ENCODE data around the gene CRYAB. TPM values are rescaled to one million over a fixed set of nuclear protein-coding genes. Genes with fewer than 3 reads are reported as not detected.

CRYAB gene
- polyA plus RNA-seq, 4 donors: 12.4 to 260 (median 45.0) TPM

GRCh38 chr11:111932611-111932950, 21.0 kb upstream of the CRYAB start:
- no peaks in the 10 kb centered on the region for H3K27me3 ChIP-seq (ENCODE audit: control insufficient read depth in 3 of 3, insufficient read depth in 3 of 3, low read length in 3 of 3)
- DNase-seq: no peak
- WGBS, 3 donors: 71 to 82% (median 78%) methylated on average over 2 of the region's 2 CpGs
- no peak overlapping the region for H3K27ac ChIP-seq (ENCODE audit: low read depth in 1 of 3, low read length in 2 of 3)
- no peaks in the 10 kb centered on the region for H3K9me3 ChIP-seq (ENCODE audit: control insufficient read depth in 2 of 2, insufficient read depth in 1 of 2, low read depth in 1 of 2, low read length in 1 of 2)
- H3K4me1 ChIP-seq (ENCODE audit: control insufficient read depth in 3 of 3, insufficient read depth in 2 of 3, low read depth in 1 of 3, low read length in 2 of 3): peaks cover 0 to 13% (median 0%) of the 10 kb centered on the region in 3 donors
- H3K4me3 ChIP-seq (ENCODE audit: low read depth in 1 of 3, low read length in 3 of 3): no peak overlapping the region
- H3K36me3 ChIP-seq (ENCODE audit: control insufficient read depth in 3 of 3, insufficient read depth in 2 of 3, low read depth in 1 of 3, low read length in 3 of 3): no peaks in the 10 kb centered on the region
- no peak for FAIRE-seq

- WGBS, 3 donors: 25 to 55% (median 38%) methylated on average over 4 of the region's 4 CpGs
- FAIRE-seq: no peak
Measured at GRCh38 chr11:111930472-111930871, 18.9 kb upstream of the CRYAB start.

GRCh38 chr11:111926505-111927391, 15.2 kb upstream of the CRYAB start:
- no peaks in the 10 kb centered on the region for H3K27me3 ChIP-seq (ENCODE audit: control insufficient read depth in 3 of 3, insufficient read depth in 3 of 3, low read length in 3 of 3)
- H3K4me1 ChIP-seq (ENCODE audit: control insufficient read depth in 3 of 3, insufficient read depth in 2 of 3, low read depth in 1 of 3, low read length in 2 of 3): peaks cover 3 to 17% (median 7%) of the 10 kb centered on the region in 3 donors
- no peak for FAIRE-seq
- peak overlapping the region; percentile 82 to 96 (median 87) for H3K27ac ChIP-seq (ENCODE audit: low read depth in 1 of 3, low read length in 2 of 3)
- WGBS, 3 donors: 0 to 1% (median 1%) methylated on average over 47 of the region's 47 CpGs
- peak overlapping the region in 2 of 3 donors; percentile 34 to 50 for H3K4me3 ChIP-seq (ENCODE audit: low read depth in 1 of 3, low read length in 3 of 3)
- no peaks in the 10 kb centered on the region for H3K9me3 ChIP-seq (ENCODE audit: control insufficient read depth in 2 of 2, insufficient read depth in 1 of 2, low read depth in 1 of 2, low read length in 1 of 2)
- DNase-seq: peak; percentile 98 to 99
- peaks cover 0 to 9% (median 0%) of the 10 kb centered on the region in 3 donors for H3K36me3 ChIP-seq (ENCODE audit: control insufficient read depth in 3 of 3, insufficient read depth in 2 of 3, low read depth in 1 of 3, low read length in 3 of 3)

More at GRCh38 chr11:111930472-111930871, 18.9 kb upstream of the CRYAB start:
- no peak overlapping the region for H3K4me3 ChIP-seq (ENCODE audit: low read depth in 1 of 3, low read length in 3 of 3)
- H3K27ac ChIP-seq (ENCODE audit: low read depth in 1 of 3, low read length in 2 of 3): no peak overlapping the region
- no peaks in the 10 kb centered on the region for H3K9me3 ChIP-seq (ENCODE audit: control insufficient read depth in 2 of 2, insufficient read depth in 1 of 2, low read depth in 1 of 2, low read length in 1 of 2)
- peaks cover 3 to 16% (median 7%) of the 10 kb centered on the region in 3 donors for H3K4me1 ChIP-seq (ENCODE audit: control insufficient read depth in 3 of 3, insufficient read depth in 2 of 3, low read depth in 1 of 3, low read length in 2 of 3)
- no peak for DNase-seq
- peaks cover 0 to 8% (median 0%) of the 10 kb centered on the region in 3 donors for H3K36me3 ChIP-seq (ENCODE audit: control insufficient read depth in 3 of 3, insufficient read depth in 2 of 3, low read depth in 1 of 3, low read length in 3 of 3)
- H3K27me3 ChIP-seq (ENCODE audit: control insufficient read depth in 3 of 3, insufficient read depth in 3 of 3, low read length in 3 of 3): no peaks in the 10 kb centered on the region

- WGBS, 3 donors: 95 to 98% (median 97%) methylated on average over 16 of the region's 16 CpGs
- DNase-seq (no peak), FAIRE-seq (no peak)
- Histone ChIP-seq H3K9me3 (ENCODE audit: control insufficient read depth in 2 of 2, insufficient read depth in 1 of 2, low read depth in 1 of 2, low read length in 1 of 2) (no peaks in the 10 kb centered on the region), H3K4me3 (ENCODE audit: low read depth in 1 of 3, low read length in 3 of 3) (no peak overlapping the region), H3K4me1 (ENCODE audit: control insufficient read depth in 3 of 3, insufficient read depth in 2 of 3, low read depth in 1 of 3, low read length in 2 of 3) (peaks cover 3 to 17% (median 7%) of the 10 kb centered on the region in 3 donors), H3K27ac (ENCODE audit: low read depth in 1 of 3, low read length in 2 of 3) (peak overlapping the region; percentile 82 to 96 (median 87)), H3K27me3 (ENCODE audit: control insufficient read depth in 3 of 3, insufficient read depth in 3 of 3, low read length in 3 of 3) (no peaks in the 10 kb centered on the region), H3K36me3 (ENCODE audit: control insufficient read depth in 3 of 3, insufficient read depth in 2 of 3, low read depth in 1 of 3, low read length in 3 of 3) (peaks cover 0 to 9% (median 0%) of the 10 kb centered on the region in 3 donors)
Measured at GRCh38 chr11:111925953-111926352, 14.4 kb upstream of the CRYAB start.

- H3K4me3 ChIP-seq (ENCODE audit: low read depth in 1 of 3, low read length in 3 of 3): no peak overlapping the region
- no peaks in the 10 kb centered on the region for H3K27me3 ChIP-seq (ENCODE audit: control insufficient read depth in 3 of 3, insufficient read depth in 3 of 3, low read length in 3 of 3)
- H3K27ac ChIP-seq (ENCODE audit: low read depth in 1 of 3, low read length in 2 of 3): peak overlapping the region in 1 of 3 donors; percentile 38
- H3K36me3 ChIP-seq (ENCODE audit: control insufficient read depth in 3 of 3, insufficient read depth in 2 of 3, low read depth in 1 of 3, low read length in 3 of 3): peaks cover 0 to 9% (median 0%) of the 10 kb centered on the region in 3 donors
- no peak for DNase-seq
- peaks cover 3 to 21% (median 7%) of the 10 kb centered on the region in 3 donors for H3K4me1 ChIP-seq (ENCODE audit: control insufficient read depth in 3 of 3, insufficient read depth in 2 of 3, low read depth in 1 of 3, low read length in 2 of 3)
- no peak for FAIRE-seq
- no peaks in the 10 kb centered on the region for H3K9me3 ChIP-seq (ENCODE audit: control insufficient read depth in 2 of 2, insufficient read depth in 1 of 2, low read depth in 1 of 2, low read length in 1 of 2)
Measured at GRCh38 chr11:111923951-111924350, 12.4 kb upstream of the CRYAB start.

GRCh38 chr11:111923351-111923788, 11.8 kb upstream of the CRYAB start:
- Histone ChIP-seq H3K36me3 (ENCODE audit: control insufficient read depth in 3 of 3, insufficient read depth in 2 of 3, low read depth in 1 of 3, low read length in 3 of 3) (peaks cover 0 to 9% (median 0%) of the 10 kb centered on the region in 3 donors), H3K4me1 (ENCODE audit: control insufficient read depth in 3 of 3, insufficient read depth in 2 of 3, low read depth in 1 of 3, low read length in 2 of 3) (peaks cover 3 to 21% (median 7%) of the 10 kb centered on the region in 3 donors), H3K4me3 (ENCODE audit: low read depth in 1 of 3, low read length in 3 of 3) (no peak overlapping the region), H3K9me3 (ENCODE audit: control insufficient read depth in 2 of 2, insufficient read depth in 1 of 2, low read depth in 1 of 2, low read length in 1 of 2) (no peaks in the 10 kb centered on the region), H3K27me3 (ENCODE audit: control insufficient read depth in 3 of 3, insufficient read depth in 3 of 3, low read length in 3 of 3) (no peaks in the 10 kb centered on the region), H3K27ac (ENCODE audit: low read depth in 1 of 3, low read length in 2 of 3) (peak overlapping the region in 1 of 3 donors; percentile 38)
- FAIRE-seq: no peak
- DNase-seq: no peak
- WGBS, 3 donors: 54 to 75% (median 64%) methylated on average over 5 of the region's 5 CpGs

- Histone ChIP-seq H3K27me3 (ENCODE audit: control insufficient read depth in 3 of 3, insufficient read depth in 3 of 3, low read length in 3 of 3) (no peaks in the 10 kb centered on the region), H3K9me3 (ENCODE audit: control insufficient read depth in 2 of 2, insufficient read depth in 1 of 2, low read depth in 1 of 2, low read length in 1 of 2) (no peaks in the 10 kb centered on the region), H3K4me3 (ENCODE audit: low read depth in 1 of 3, low read length in 3 of 3) (no peak overlapping the region), H3K4me1 (ENCODE audit: control insufficient read depth in 3 of 3, insufficient read depth in 2 of 3, low read depth in 1 of 3, low read length in 2 of 3) (peaks cover 3 to 27% (median 7%) of the 10 kb centered on the region in 3 donors), H3K36me3 (ENCODE audit: control insufficient read depth in 3 of 3, insufficient read depth in 2 of 3, low read depth in 1 of 3, low read length in 3 of 3) (peaks cover 0 to 9% (median 0%) of the 10 kb centered on the region in 3 donors), H3K27ac (ENCODE audit: low read depth in 1 of 3, low read length in 2 of 3) (peak overlapping the region in 1 of 3 donors; percentile 38)
- FAIRE-seq: no peak
- 28 to 41% (median 32%) methylated on average over 2 of the region's 2 CpGs for WGBS, 3 donors
- no peak for DNase-seq
Measured at GRCh38 chr11:111922803-111923202, 11.2 kb upstream of the CRYAB start.

- Histone ChIP-seq H3K27me3 (ENCODE audit: control insufficient read depth in 3 of 3, insufficient read depth in 3 of 3, low read length in 3 of 3) (no peaks in the 10 kb centered on the region), H3K36me3 (ENCODE audit: control insufficient read depth in 3 of 3, insufficient read depth in 2 of 3, low read depth in 1 of 3, low read length in 3 of 3) (peaks cover 0 to 9% (median 0%) of the 10 kb centered on the region in 3 donors), H3K9me3 (ENCODE audit: control insufficient read depth in 2 of 2, insufficient read depth in 1 of 2, low read depth in 1 of 2, low read length in 1 of 2) (no peaks in the 10 kb centered on the region), H3K4me1 (ENCODE audit: control insufficient read depth in 3 of 3, insufficient read depth in 2 of 3, low read depth in 1 of 3, low read length in 2 of 3) (peaks cover 3 to 26% (median 7%) of the 10 kb centered on the region in 3 donors), H3K4me3 (ENCODE audit: low read depth in 1 of 3, low read length in 3 of 3) (no peak overlapping the region), H3K27ac (ENCODE audit: low read depth in 1 of 3, low read length in 2 of 3) (no peak overlapping the region)
- FAIRE-seq: no peak
- WGBS, 3 donors: 81 to 87% (median 83%) methylated on average over 7 of the region's 7 CpGs
- DNase-seq: no peak
Measured at GRCh38 chr11:111921541-111922230, 10.1 kb upstream of the CRYAB start.

Data from small intestine (tissue), 7 donors.